ENCODE measurements around the gene PTH1R.

PTH1R gene

DNA sequence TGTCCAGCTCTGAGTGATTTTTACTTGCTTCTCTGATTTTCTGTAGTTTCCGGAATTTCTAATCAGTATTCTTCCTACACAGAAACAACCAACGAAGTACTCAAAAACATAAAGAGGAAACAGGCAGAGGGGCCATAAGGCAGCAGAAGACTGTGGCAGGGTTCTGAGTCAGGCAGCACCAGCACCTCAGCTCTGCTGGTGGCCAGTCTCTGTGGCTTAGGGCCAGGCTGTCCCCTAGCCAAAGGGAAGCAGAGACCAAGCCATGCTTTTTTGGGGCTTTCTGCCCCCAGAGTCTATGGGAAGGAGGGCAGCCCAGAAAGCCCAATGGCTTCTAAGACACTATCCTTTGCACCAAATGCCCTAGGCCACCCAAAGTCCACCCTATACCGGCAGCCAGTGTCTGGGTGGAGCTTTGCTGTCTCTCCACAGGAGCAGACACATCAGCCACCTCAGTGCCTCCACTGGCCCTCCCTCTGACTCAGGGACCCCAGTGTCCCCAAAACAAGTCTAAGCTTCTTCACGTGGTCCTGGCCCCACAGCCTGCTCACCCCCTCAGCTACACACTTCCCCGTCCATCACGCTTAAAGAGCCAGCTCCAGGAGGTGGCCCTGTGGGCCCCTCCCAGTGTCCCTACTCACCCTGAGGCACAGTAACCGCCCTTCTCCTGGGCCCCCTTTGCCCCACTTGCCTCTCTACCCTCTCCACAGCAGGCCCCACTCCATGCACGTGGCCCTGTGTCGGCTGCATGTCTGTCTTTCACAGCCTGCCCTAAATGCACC, 52.8 kb downstream of the PTH1R start:
- TF ChIP-seq, protein P1, sequence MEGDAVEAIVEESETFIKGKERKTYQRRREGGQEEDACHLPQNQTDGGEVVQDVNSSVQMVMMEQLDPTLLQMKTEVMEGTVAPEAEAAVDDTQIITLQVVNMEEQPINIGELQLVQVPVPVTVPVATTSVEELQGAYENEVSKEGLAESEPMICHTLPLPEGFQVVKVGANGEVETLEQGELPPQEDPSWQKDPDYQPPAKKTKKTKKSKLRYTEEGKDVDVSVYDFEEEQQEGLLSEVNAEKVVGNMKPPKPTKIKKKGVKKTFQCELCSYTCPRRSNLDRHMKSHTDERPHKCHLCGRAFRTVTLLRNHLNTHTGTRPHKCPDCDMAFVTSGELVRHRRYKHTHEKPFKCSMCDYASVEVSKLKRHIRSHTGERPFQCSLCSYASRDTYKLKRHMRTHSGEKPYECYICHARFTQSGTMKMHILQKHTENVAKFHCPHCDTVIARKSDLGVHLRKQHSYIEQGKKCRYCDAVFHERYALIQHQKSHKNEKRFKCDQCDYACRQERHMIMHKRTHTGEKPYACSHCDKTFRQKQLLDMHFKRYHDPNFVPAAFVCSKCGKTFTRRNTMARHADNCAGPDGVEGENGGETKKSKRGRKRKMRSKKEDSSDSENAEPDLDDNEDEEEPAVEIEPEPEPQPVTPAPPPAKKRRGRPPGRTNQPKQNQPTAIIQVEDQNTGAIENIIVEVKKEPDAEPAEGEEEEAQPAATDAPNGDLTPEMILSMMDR (IDR thresholded peaks at IDR 0.05; ENCODE audit: low read depth, low read length, missing control alignments), result no peak
- H3K4me3 ChIP-seq (ENCODE audit: low read depth, low read length), result no peak overlapping the region
- no peak for DNase-seq (ENCODE audit: low read depth)

DNA sequence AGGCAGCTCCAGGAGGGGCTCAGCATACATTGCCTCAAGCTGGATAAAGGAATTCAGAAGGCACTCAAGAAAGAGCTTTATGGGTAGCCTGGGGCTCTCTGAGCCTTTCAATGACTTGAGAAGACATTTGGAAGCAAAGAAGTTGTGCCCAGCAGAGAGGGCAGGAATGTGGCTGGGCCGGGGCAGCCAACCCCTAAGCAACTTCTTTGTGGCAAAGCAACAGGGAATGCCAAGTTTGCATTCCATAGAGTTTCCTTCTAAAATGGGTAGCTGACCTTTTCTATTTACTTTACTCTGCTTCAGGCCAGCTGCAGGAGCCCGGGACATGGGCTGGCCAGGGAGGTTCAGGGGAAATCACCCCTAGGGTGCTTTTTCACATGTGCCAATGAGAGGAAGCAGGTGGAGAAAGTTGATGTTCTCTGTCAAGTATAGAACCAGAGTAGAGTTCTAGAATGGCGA, 53.5 kb downstream of the PTH1R start:
- TF ChIP-seq, protein P1 (IDR thresholded peaks at IDR 0.05; ENCODE audit: low read depth, low read length, missing control alignments), result no peak
- DNase-seq (ENCODE audit: low read depth), result no peak
- no peak overlapping the region for H3K4me3 ChIP-seq (ENCODE audit: low read depth, low read length)

DNA sequence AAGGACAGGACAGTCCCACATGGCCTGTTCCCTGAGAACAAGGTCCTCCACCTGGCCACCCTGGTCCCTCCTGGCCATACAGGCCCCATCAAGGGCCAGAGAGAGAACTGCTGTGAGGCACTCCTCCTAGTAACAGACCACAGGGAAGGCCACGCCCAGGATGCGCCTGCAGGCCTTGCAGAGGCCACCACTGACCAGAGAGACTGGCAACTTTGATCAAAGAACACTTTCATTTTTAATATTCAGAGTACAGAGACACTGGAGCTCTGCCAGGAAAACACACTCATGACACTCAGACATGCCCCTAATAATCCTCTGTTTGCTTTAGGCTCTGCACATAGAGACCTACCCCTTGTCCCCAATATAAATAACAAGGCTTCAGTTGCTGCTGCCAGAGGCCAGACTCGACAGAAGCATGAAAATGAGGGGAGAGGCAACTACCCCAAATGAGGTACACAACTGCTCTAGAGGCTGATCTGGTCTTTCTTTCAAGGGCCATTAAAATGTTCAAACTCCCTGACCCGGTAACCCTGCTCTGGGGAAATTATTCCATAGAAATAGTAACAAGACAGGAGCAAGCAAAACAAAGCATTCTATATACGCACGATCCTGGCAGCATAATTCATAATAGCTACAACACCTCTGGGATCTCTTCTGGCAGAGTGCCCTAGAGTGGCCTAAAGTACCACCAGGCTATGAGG, 54.3 kb downstream of the PTH1R start:
- DNase-seq (ENCODE audit: low read depth), result no peak
- TF ChIP-seq, protein P1 (IDR thresholded peaks at IDR 0.05; ENCODE audit: low read depth, low read length, missing control alignments), result no peak
- peak overlapping the region; percentile 23; the same call in 1 of the 2 replicates for H3K4me3 ChIP-seq (ENCODE audit: low read depth, low read length)

DNA sequence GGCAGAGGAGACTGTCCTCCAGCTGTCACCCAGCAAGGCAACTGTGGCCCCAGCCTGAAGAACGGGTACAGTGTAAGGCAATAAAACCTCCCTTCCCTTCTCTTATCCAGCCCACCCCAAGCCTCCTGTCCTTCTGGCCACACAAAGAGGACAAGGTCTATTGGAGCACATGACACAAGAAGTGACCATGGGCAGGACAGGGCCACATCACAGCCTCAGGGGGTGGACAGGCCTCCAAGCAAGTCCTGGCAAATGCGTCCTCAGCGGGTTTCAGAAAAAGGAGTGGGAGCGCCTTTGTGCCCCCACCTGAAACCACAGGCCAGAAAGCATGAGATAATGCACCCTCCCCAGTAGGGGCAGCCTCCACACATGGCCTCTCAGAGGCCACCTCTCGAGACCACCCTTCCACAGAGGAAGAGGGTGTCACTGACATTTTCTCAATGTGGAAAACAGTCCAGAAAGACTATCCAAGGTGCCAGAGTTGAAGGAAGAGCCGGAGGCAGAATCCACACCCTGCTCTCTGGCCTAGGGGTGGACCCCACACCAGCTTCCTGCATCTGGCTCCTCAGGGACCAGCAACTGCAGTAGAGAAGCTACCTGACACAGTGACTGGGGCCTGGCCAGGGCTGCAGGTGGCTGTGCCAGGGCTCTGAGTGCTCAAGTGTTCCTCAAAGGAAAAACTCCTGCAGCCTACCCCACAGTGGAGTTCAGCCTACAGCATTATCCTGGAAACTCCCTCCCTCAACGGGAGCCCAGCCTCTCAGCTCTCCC, 55.1 kb downstream of the PTH1R start:
- no peak overlapping the region for H3K4me3 ChIP-seq (ENCODE audit: low read depth, low read length)
- DNase-seq (ENCODE audit: low read depth), result no peak
- TF ChIP-seq, protein P1 (IDR thresholded peaks at IDR 0.05; ENCODE audit: low read depth, low read length, missing control alignments), result peak; percentile 38

DNA sequence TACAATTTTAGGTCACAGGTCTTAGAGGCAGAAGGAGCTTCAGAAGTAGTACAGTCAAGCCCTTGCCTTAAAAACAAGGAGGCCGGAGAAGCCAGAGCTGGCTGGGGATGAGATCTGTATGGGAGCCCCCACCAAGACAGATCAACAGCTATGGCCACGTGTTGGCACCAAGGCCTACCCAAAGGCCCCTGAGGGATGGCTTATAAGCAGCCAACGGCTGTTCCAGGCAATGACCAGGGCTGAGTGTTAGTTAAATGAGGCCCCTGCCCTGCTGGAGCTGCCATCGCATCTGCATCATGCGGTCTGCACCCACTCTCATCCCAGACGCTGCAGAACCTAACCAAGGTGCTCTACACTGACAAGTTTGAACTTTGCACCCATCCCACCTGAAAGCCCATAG, 55.7 kb downstream of the PTH1R start:
- TF ChIP-seq, protein P1 (IDR thresholded peaks at IDR 0.05; ENCODE audit: low read depth, low read length, missing control alignments), result no peak
- no peak overlapping the region for H3K4me3 ChIP-seq (ENCODE audit: low read depth, low read length)
- no peak for DNase-seq (ENCODE audit: low read depth)

DNA sequence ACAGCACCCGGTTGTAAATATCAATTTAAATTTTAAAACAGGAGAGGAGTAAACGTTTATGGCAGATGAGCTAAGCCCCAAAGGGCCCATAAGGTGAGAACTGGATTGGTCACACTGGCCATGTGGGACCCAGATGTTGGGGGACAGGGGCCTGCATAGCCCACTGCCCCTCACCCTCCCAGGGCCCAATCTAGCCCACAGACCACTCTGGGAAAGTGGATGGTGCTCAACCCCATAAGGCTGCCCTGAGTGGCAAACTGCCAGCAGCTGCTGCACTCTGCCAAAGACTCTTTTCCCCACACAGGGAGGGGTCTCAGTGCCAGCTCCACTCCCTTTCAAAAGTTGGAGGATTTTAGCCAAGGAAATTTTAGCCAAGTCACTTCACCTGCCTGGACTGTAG, 56.6 kb downstream of the PTH1R start:
- no peak overlapping the region for H3K4me3 ChIP-seq (ENCODE audit: low read depth, low read length)
- no peak for DNase-seq (ENCODE audit: low read depth)
- TF ChIP-seq, protein P1 (IDR thresholded peaks at IDR 0.05; ENCODE audit: low read depth, low read length, missing control alignments), result no peak
